CD14-positive monocyte (primary cell): ENCODE measurements around the gene BCL2. TPM values are rescaled to one million over a fixed set of nuclear protein-coding genes. Genes with fewer than 3 reads are reported as not detected.

Source experiments
- DNase-seq, 3 donors: peaks; one replicate each; pipeline ENCODE4 v3.0.0-alpha.2; 2011 to 2022
- H2AFZ ChIP-seq: 2 replicates; pipeline ENCODE4 v1.6.0; 2012; ENCODE audit warnings: mild to moderate bottlenecking, low read depth, low read length, inconsistent platforms; ENCODE audit not compliant: insufficient read depth, poor library complexity, severe bottlenecking
- H3K27ac ChIP-seq, 2 donors: 1 replicate in 1 of 2; 2 replicates in 1 of 2; pipeline ENCODE4 v1.5.1; 2012 to 2013; ENCODE audit warnings: low read length in 2 of 2, control low read depth in 1 of 2, inconsistent platforms in 1 of 2, low read depth in 1 of 2, mild to moderate bottlenecking in 1 of 2
- H3K27me3 ChIP-seq, 2 donors: one replicate each; pipeline versions ENCODE4 v1.6.0 to v1.6.1; 2011 to 2013; ENCODE audit warnings: low read length in 2 of 2; ENCODE audit not compliant: control insufficient read depth in 2 of 2, insufficient read depth in 2 of 2
- H3K36me3 ChIP-seq, 2 donors: replicated peaks in 1 of 2; 1 replicate in 1 of 2; 2 replicates in 1 of 2; pipeline versions ENCODE4 v1.5.1 to v1.6.1; 2012 to 2013; ENCODE audit warnings: low read length in 2 of 2, control low read depth in 1 of 2, inconsistent platforms in 1 of 2, mild to moderate bottlenecking in 1 of 2; ENCODE audit not compliant: insufficient read depth in 2 of 2, control insufficient read depth in 1 of 2
- H3K4me1 ChIP-seq, 2 donors: 1 replicate in 1 of 2; 2 replicates in 1 of 2; pipeline versions ENCODE4 v1.5.1 to v1.6.1; 2012 to 2013; ENCODE audit warnings: low read length in 2 of 2, control low read depth in 1 of 2, inconsistent platforms in 1 of 2, mild to moderate bottlenecking in 1 of 2, moderate library complexity in 1 of 2; ENCODE audit not compliant: insufficient read depth in 2 of 2, control insufficient read depth in 1 of 2
- H3K4me2 ChIP-seq: replicated peaks from 2 replicates; pipeline ENCODE3; 2012; ENCODE audit warnings: low read length, moderate library complexity, mild to moderate bottlenecking; ENCODE audit not compliant: poor library complexity, severe bottlenecking; ENCODE audit errors: extremely low read depth
- H3K4me3 ChIP-seq, 3 experiments: fragments of 200-600 bp in 1 of 3; sonication (generic) in 1 of 3; replicated peaks in 1 of 3; 1 replicate in 2 of 3; 2 replicates in 1 of 3; pipeline ENCODE4 v1.5.1; 2011 to 2013; ENCODE audit warnings: low read length in 3 of 3, mild to moderate bottlenecking in 3 of 3, control low read depth in 2 of 3, low read depth in 2 of 3, inconsistent platforms in 1 of 3, moderate library complexity in 1 of 3
- H3K79me2 ChIP-seq: 2 replicates; pipeline ENCODE4 v1.6.0; 2012; ENCODE audit warnings: mild to moderate bottlenecking, control low read depth, inconsistent platforms, low read length, moderate library complexity; ENCODE audit not compliant: insufficient read depth
- H3K9ac ChIP-seq: 2 replicates; pipeline ENCODE4 v1.6.0; 2017; ENCODE audit warnings: low read length, mild to moderate bottlenecking; ENCODE audit not compliant: insufficient read depth, poor library complexity, severe bottlenecking
- H3K9me3 ChIP-seq, 2 donors: replicated peaks in 1 of 2; 1 replicate in 1 of 2; 2 replicates in 1 of 2; pipeline versions ENCODE4 v1.5.1 to v1.6.1; 2012 to 2013; ENCODE audit warnings: low read length in 2 of 2, control low read depth in 1 of 2; ENCODE audit not compliant: control insufficient read depth in 1 of 2, insufficient read depth in 1 of 2
- H4K20me1 ChIP-seq: 2 replicates; pipeline ENCODE4 v1.6.0; 2012; ENCODE audit warnings: mild to moderate bottlenecking, low read length, control low read depth, moderate library complexity; ENCODE audit not compliant: insufficient read depth
- H3K27ac Mint-ChIP-seq, 7 donors: one replicate each; pipeline ENCODE4 v1.8.0; 2020; ENCODE audit warnings: mild to moderate bottlenecking in 7 of 7, mixed read lengths in 7 of 7, moderate library complexity in 6 of 7, inconsistent platforms in 2 of 7
- H3K27me3 Mint-ChIP-seq, 3 donors: one replicate each; pipeline ENCODE4 v1.8.0; 2021 to 2022; ENCODE audit warnings: low read depth in 3 of 3, mild to moderate bottlenecking in 3 of 3, mixed read lengths in 3 of 3, moderate library complexity in 3 of 3, inconsistent platforms in 1 of 3
- H3K36me3 Mint-ChIP-seq, 2 donors: one replicate each; pipeline ENCODE4 v1.8.0; 2020; ENCODE audit warnings: mixed read lengths in 2 of 2, inconsistent platforms in 1 of 2, mild to moderate bottlenecking in 1 of 2
- H3K4me1 Mint-ChIP-seq: one replicate; pipeline ENCODE4 v1.8.0; 2020; ENCODE audit warnings: mild to moderate bottlenecking, mixed read lengths
- H3K4me3 Mint-ChIP-seq, 2 donors: one replicate each; pipeline ENCODE4 v1.8.0; 2020; ENCODE audit warnings: mild to moderate bottlenecking in 2 of 2, mixed read lengths in 2 of 2, moderate library complexity in 1 of 2
- H3K9me3 Mint-ChIP-seq, 7 donors: one replicate each; pipeline ENCODE4 v1.8.0; 2020 to 2022; ENCODE audit warnings: mixed read lengths in 7 of 7, mild to moderate bottlenecking in 6 of 7, moderate library complexity in 6 of 7, inconsistent platforms in 2 of 7
- CTCF ChIP-seq: fragments of 200-600 bp; IDR thresholded peaks from one replicate; pipeline ENCODE4 v1.8.0; 2022; ENCODE audit warnings: antibody characterized with exemption, mild to moderate bottlenecking
- WGBS: methylation state at CpG from one replicate; pipeline ENCODE4 v1.1.5; 2013; ENCODE audit warnings: missing lambda C conversion rate; ENCODE audit not compliant: insufficient coverage; 5-methylcytosine and 5-hydroxymethylcytosine counted together
- intact Hi-C, 2 donors: fragments of 100-400 bp; cut with micrococcal nuclease; formaldehyde crosslinking; loops; one replicate each; pipeline versions ENCODE4 v1.15.0 to v1.15.1; 2023
- polyA plus RNA-seq, 3 donors: library from polyadenylated mRNA; depleted of rRNA in 1 of 3; unstranded in 2 of 3; stranded (reverse) in 1 of 3; fragments of 300-500 nt in 2 of 3; fragments of >200 nt in 1 of 3; fragmentation: Illumina TruSeq in 2 of 3; gene quantifications; 1 replicate in 2 of 3; 2 replicates in 1 of 3; pipeline ENCODE4 v1.2.3, GENCODE V29; 2012 to 2021

BCL2 gene
- polyA plus RNA-seq, 3 donors = 0.58 to 2.5 (median 1.1) TPM

- DNase-seq = peak in 2 of 3 donors; percentile 21
- Mint-ChIP-seq H3K4me1 (peaks cover 51% of the 10 kb centered on the region), H3K27ac (peak overlapping the region; percentile 33 to 99 (median 50)), H3K4me3 (peak overlapping the region; percentile 34 to 65), H3K27me3 (peaks cover 0 to 3% (median 0%) of the 10 kb centered on the region in 3 donors), H3K36me3 (no peaks in the 10 kb centered on the region), H3K9me3 (no peaks in the 10 kb centered on the region)
- Histone ChIP-seq H3K9me3 (no peaks in the 10 kb centered on the region), H4K20me1 (no peaks in the 10 kb centered on the region), H3K4me3 (peak overlapping the region in 1 of 3 experiments; percentile 35), H3K36me3 (no peaks in the 10 kb centered on the region), H3K27me3 (no peaks in the 10 kb centered on the region), H3K4me2 (peak overlapping the region; percentile 46), H2AFZ (peak overlapping the region; percentile 4), H3K9ac (peak overlapping the region; percentile 2), H3K27ac (peak overlapping the region in 1 of 2 donors; percentile 63), H3K79me2 (peaks cover 37% of the 10 kb centered on the region), H3K4me1 (peaks cover 43 to 54% of the 10 kb centered on the region in 2 donors)
- whole genome bisulfite sequencing = no CpG with 5 or more reads among the region's 3 CpGs
- intact Hi-C loops = loop anchor here in 1 of 2 donors (5.0 kb wide), 1 partner anchor 67 kb away; no protein-coding TSS in a partner anchor
- TF ChIP-seq CTCF = no peak
Observed at GRCh38 chr18:63234841-63235240, 84.7 kb downstream of the BCL2 start.

DNA sequence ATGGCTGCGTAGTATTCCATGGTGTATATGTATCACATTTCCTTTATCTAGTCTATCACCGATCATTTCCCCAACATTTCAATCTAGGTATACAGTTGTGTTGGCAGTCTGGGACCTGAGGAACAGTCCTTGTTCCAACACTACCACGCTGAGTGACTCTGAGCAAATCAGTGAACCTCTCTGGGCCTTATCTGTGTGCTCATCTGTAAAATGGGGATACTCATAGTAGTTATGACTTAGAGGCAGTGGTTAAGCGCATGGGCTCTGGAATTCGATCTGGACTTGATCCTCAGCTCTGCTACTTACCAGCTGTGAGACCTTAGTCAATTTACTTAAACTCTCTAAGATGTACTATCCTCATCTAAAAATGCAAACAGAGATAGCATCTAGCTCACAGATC is 85.1 kb downstream of the BCL2 start:
- peaks cover 38% of the 10 kb centered on the region for H3K79me2 ChIP-seq

More for the DNA sequence above, 85.1 kb downstream of the BCL2 start:
- Mint-ChIP-seq H3K27me3 (peaks cover 0 to 3% (median 0%) of the 10 kb centered on the region in 3 donors), H3K27ac (peak overlapping the region in 6 of 7 donors; percentile 33 to 99 (median 44)), H3K4me3 (peak overlapping the region in 1 of 2 donors; percentile 34), H3K36me3 (no peaks in the 10 kb centered on the region), H3K9me3 (no peaks in the 10 kb centered on the region), H3K4me1 (peaks cover 52% of the 10 kb centered on the region)
- intact Hi-C loops = no loop called here
- Histone ChIP-seq H3K4me2 (peak overlapping the region; percentile 46), H3K4me1 (peaks cover 43 to 54% of the 10 kb centered on the region in 2 donors), H3K9ac (no peak overlapping the region), H3K9me3 (no peaks in the 10 kb centered on the region), H4K20me1 (no peaks in the 10 kb centered on the region), H3K36me3 (no peaks in the 10 kb centered on the region), H3K4me3 (peak overlapping the region in 1 of 3 experiments; percentile 35), H3K27ac (peak overlapping the region in 1 of 2 donors; percentile 63), H3K27me3 (no peaks in the 10 kb centered on the region), H2AFZ (peak overlapping the region; percentile 4)
- no peak for TF ChIP-seq CTCF
- WGBS = 86% methylated on average over 1 of the region's 5 CpGs
- no peak for DNase-seq
